Esophagus muscularis mucosa (tissue), 4 donors: ENCODE results near the gene HOXC10. TPM values are rescaled to one million over a fixed set of nuclear protein-coding genes. Genes with fewer than 3 reads are reported as not detected.

ENCODE experiments used
- DNase-seq: peaks from one replicate; pipeline ENCODE4 v3.0.0-alpha.2; 2017; ENCODE audit errors: extremely low spot score
- H3K27ac ChIP-seq, 4 donors: fragments of 200-600 bp; sonication (generic); replicated peaks in 1 of 4; 1 replicate in 3 of 4; 2 replicates in 1 of 4; pipeline ENCODE4 v1.5.1; 2016 to 2019; ENCODE audit warnings: mild to moderate bottlenecking in 1 of 4
- H3K27me3 ChIP-seq, 4 donors: fragments of 200-600 bp; sonication (generic); one replicate each; pipeline versions ENCODE4 v1.5.1 to v1.6.0; 2016 to 2019
- H3K36me3 ChIP-seq, 4 donors: fragments of 200-600 bp; sonication (generic); one replicate each; pipeline ENCODE4 v1.5.1; 2016 to 2019
- H3K4me1 ChIP-seq, 4 donors: fragments of 200-600 bp; sonication (generic); one replicate each; pipeline ENCODE4 v1.5.1; 2016 to 2019
- H3K4me3 ChIP-seq, 4 donors: fragments of 200-600 bp; sonication (generic); 1 replicate in 2 of 4; 2 replicates in 2 of 4; pipeline ENCODE4 v1.5.1; 2016 to 2019; ENCODE audit warnings: mild to moderate bottlenecking in 4 of 4, moderate library complexity in 1 of 4
- H3K9me3 ChIP-seq, 4 donors: fragments of 200-600 bp; sonication (generic); 1 replicate in 3 of 4; 2 replicates in 1 of 4; pipeline ENCODE4 v1.5.1; 2016 to 2019
- CTCF ChIP-seq, 3 experiments: fragments of 200-600 bp in 2 of 3; fragments of 450-650 bp in 1 of 3; sonication (generic) in 2 of 3; IDR thresholded peaks; one replicate each; pipeline ENCODE4 v1.5.1; 2017 to 2019; ENCODE audit warnings: antibody characterized with exemption in 3 of 3, mild to moderate bottlenecking in 2 of 3, moderate library complexity in 1 of 3
- EP300 ChIP-seq: sonication (generic); formaldehyde crosslinking; IDR thresholded peaks from one replicate; pipeline ENCODE4 v1.6.1; 2017; ENCODE audit warnings: antibody characterized with exemption
- POLR2A ChIP-seq: fragments of 450-650 bp; IDR thresholded peaks from one replicate; pipeline ENCODE4 v1.6.1; 2017; ENCODE audit warnings: antibody characterized with exemption, moderate library complexity, mild to moderate bottlenecking, low read depth
- POLR2AphosphoS5 ChIP-seq, 2 donors: sonication (generic); formaldehyde crosslinking; IDR thresholded peaks; one replicate each; pipeline ENCODE4 v1.6.1; 2017; ENCODE audit warnings: antibody characterized with exemption in 2 of 2
- WGBS: methylation state at CpG from one replicate; pipeline ENCODE4 v1.1.5; 2018; 5-methylcytosine and 5-hydroxymethylcytosine counted together
- intact Hi-C: fragments of 100-400 bp; cut with DNase I; formaldehyde crosslinking; loops from one replicate; pipeline ENCODE4 v1.15.1; 2023
- total RNA-seq, 4 donors: library from RNA; depleted of rRNA; stranded (reverse); fragments of >200 nt; gene quantifications; one replicate each; pipeline versions ENCODE4 v1.1.0 to v1.2.1, GENCODE V29; 2016

Gene HOXC10
- total RNA-seq, 4 donors from 2014 or later = not detected

GRCh38 chr12:53961025-53961761, 23.8 kb upstream of the HOXC10 start:
- Histone ChIP-seq H3K4me1 (peaks cover 4 to 36% (median 19%) of the 10 kb centered on the region in 4 donors), H3K4me3 (no peak overlapping the region), H3K9me3 (no peaks in the 10 kb centered on the region), H3K27ac (no peak overlapping the region), H3K27me3 (peaks cover 9 to 100% (median 93%) of the 10 kb centered on the region in 4 donors), H3K36me3 (no peaks in the 10 kb centered on the region)
- DNase-seq = no peak
- intact Hi-C loops = no loop called here
- TF ChIP-seq EP300 = no peak
- TF ChIP-seq POLR2A = no peak
- no peak for TF ChIP-seq POLR2AphosphoS5 (IDR thresholded peaks at IDR 0.05)
- no peak for TF ChIP-seq CTCF (IDR thresholded peaks at IDR 0.05)
- 4% methylated on average over 5 of the region's 72 CpGs for WGBS

DNA sequence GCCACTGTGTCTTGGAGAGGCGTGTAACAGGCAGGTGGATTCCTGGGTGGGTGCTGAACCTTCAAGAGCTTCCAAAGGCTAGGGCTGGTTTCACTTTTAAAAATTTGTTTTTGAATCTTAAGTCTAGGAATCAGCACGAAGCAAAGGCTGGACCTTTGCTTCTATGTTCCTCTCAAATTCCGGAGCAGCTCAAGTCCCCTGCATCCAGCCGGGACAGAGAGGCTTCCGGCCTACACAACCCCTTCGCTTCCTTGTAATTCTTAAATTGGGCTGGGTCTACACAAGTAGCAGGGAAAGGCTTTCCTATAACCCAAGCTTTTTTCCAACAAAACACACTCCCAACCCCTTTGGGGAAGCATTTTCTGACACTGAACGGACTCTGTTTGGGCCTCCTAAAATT, 21.9 kb upstream of the HOXC10 start:
- Histone ChIP-seq H3K4me1 (peaks cover 4 to 36% (median 25%) of the 10 kb centered on the region in 4 donors), H3K36me3 (no peaks in the 10 kb centered on the region), H3K27ac (no peak overlapping the region), H3K27me3 (peaks cover 9 to 100% (median 93%) of the 10 kb centered on the region in 4 donors), H3K9me3 (no peaks in the 10 kb centered on the region), H3K4me3 (no peak overlapping the region)
- WGBS = 29% methylated on average over 7 of the region's 7 CpGs
- no peak for DNase-seq
- intact Hi-C loops = no loop called here
- TF ChIP-seq CTCF (IDR thresholded peaks at IDR 0.05) (no peak), EP300 (no peak), POLR2AphosphoS5 (IDR thresholded peaks at IDR 0.05) (no peak), POLR2A (no peak)

GRCh38 chr12:53963434-53964314, 21.3 kb upstream of the HOXC10 start:
- H3K27me3 ChIP-seq = peaks cover 9 to 100% (median 90%) of the 10 kb centered on the region in 4 donors

GRCh38 chr12:53964315-53964713, 20.6 kb upstream of the HOXC10 start:
- TF ChIP-seq POLR2A = no peak
- no peak for TF ChIP-seq CTCF (IDR thresholded peaks at IDR 0.05)
- no peak for TF ChIP-seq EP300
- TF ChIP-seq POLR2AphosphoS5 (IDR thresholded peaks at IDR 0.05) = no peak
- H3K4me3 ChIP-seq = no peak overlapping the region
- intact Hi-C loops = no loop called here
- 15% methylated on average over 2 of the region's 2 CpGs for WGBS
- H3K4me1 ChIP-seq = peaks cover 4 to 40% (median 25%) of the 10 kb centered on the region in 4 donors
- H3K27me3 ChIP-seq = peaks cover 9 to 100% (median 91%) of the 10 kb centered on the region in 4 donors
- no peak overlapping the region for H3K27ac ChIP-seq
- H3K9me3 ChIP-seq = no peaks in the 10 kb centered on the region
- no peak for DNase-seq
- H3K36me3 ChIP-seq = no peaks in the 10 kb centered on the region

More at GRCh38 chr12:53963434-53964314, 21.3 kb upstream of the HOXC10 start:
- H3K4me1 ChIP-seq = peaks cover 4 to 40% (median 25%) of the 10 kb centered on the region in 4 donors
- no peak overlapping the region for H3K27ac ChIP-seq
- no peak for DNase-seq
- WGBS = 11% methylated on average over 32 of the region's 38 CpGs
- intact Hi-C loops = no loop called here
- no peaks in the 10 kb centered on the region for H3K36me3 ChIP-seq
- no peak overlapping the region for H3K4me3 ChIP-seq
- no peaks in the 10 kb centered on the region for H3K9me3 ChIP-seq
- no peak for TF ChIP-seq EP300
- TF ChIP-seq POLR2AphosphoS5 (IDR thresholded peaks at IDR 0.05) = no peak
- no peak for TF ChIP-seq POLR2A
- TF ChIP-seq CTCF (IDR thresholded peaks at IDR 0.05) = no peak
